OCI-LY1 (cell line): Measurements from ENCODE around the gene TP53BP2.

Experiments used
- EZH2 ChIP-seq: fragments of 200-600 bp; sonication (generic), shearing (Covaris generic); IDR thresholded peaks from 2 replicates; pipeline ENCODE4 v1.8.0; 2017; ENCODE audit warnings: borderline replicate concordance, mixed run types, mild to moderate bottlenecking, antibody characterized with exemption, low read length, moderate library complexity, mixed read lengths
- TF ChIP-seq, protein P1 (sequence below): fragments of 200-600 bp; sonication (generic), shearing (Covaris generic); IDR thresholded peaks from 2 replicates; pipeline ENCODE4 v1.5.1; 2017; ENCODE audit warnings: mild to moderate bottlenecking, antibody characterized with exemption, low read length, moderate library complexity, mixed read lengths

- TF ChIP-seq, protein P1, sequence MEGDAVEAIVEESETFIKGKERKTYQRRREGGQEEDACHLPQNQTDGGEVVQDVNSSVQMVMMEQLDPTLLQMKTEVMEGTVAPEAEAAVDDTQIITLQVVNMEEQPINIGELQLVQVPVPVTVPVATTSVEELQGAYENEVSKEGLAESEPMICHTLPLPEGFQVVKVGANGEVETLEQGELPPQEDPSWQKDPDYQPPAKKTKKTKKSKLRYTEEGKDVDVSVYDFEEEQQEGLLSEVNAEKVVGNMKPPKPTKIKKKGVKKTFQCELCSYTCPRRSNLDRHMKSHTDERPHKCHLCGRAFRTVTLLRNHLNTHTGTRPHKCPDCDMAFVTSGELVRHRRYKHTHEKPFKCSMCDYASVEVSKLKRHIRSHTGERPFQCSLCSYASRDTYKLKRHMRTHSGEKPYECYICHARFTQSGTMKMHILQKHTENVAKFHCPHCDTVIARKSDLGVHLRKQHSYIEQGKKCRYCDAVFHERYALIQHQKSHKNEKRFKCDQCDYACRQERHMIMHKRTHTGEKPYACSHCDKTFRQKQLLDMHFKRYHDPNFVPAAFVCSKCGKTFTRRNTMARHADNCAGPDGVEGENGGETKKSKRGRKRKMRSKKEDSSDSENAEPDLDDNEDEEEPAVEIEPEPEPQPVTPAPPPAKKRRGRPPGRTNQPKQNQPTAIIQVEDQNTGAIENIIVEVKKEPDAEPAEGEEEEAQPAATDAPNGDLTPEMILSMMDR = no peak
- TF ChIP-seq EZH2 = no peak
Measured at GRCh38 chr1:223756806-223757700, 88.7 kb downstream of the TP53BP2 start.
